NB4 (cell line): ENCODE results near the gene KRT33B.

Experiments used
- CTCF ChIP-seq: IDR thresholded peaks from one replicate; pipeline ENCODE4 v1.5.1; 2012; ENCODE audit warnings: low read depth, low read length
- POLR2A ChIP-seq: IDR thresholded peaks from 2 replicates; pipeline ENCODE4 v1.6.1; 2011; ENCODE audit warnings: mild to moderate bottlenecking; ENCODE audit not compliant: insufficient read length; ENCODE audit errors: extremely low read depth

GRCh38 chr17:41327411-41328120 lies 42.0 kb downstream of the KRT33B start:
- TF ChIP-seq CTCF, result no peak
- no peak for TF ChIP-seq POLR2A
